GM23338 (cell line): ENCODE data around the gene DBH. TPM values are rescaled to one million over a fixed set of nuclear protein-coding genes. Genes with fewer than 3 reads are reported as not detected.

Experiments
- ATAC-seq: fragments of 200-7000 bp; cut with Tn5 transposase; 3 replicates; pipeline ENCODE4 v1.9.1; 2020
- DNase-seq: peaks from one replicate; pipeline ENCODE4 v3.0.0-alpha.2; 2015; ENCODE audit warnings: low spot score
- H2AFZ ChIP-seq: fragments of 200-600 bp; sonication (generic); 2 replicates; pipeline ENCODE4 v1.8.0; 2016; ENCODE audit warnings: antibody characterized with exemption, mild to moderate bottlenecking, moderate library complexity
- H3F3A ChIP-seq: fragments of 200-600 bp; sonication (generic); replicated peaks from 2 replicates; pipeline ENCODE4 v1.8.0; 2017; ENCODE audit warnings: antibody characterized with exemption, mixed run types, low read depth
- H3K27ac ChIP-seq: fragments of 200-600 bp; sonication (generic); 2 replicates; pipeline ENCODE4 v1.6.1; 2016; ENCODE audit warnings: low read depth
- H3K27me3 ChIP-seq: fragments of 200-600 bp; sonication (generic); 2 replicates; pipeline ENCODE4 v1.8.0; 2016; ENCODE audit warnings: mild to moderate bottlenecking, mixed run types, moderate library complexity; ENCODE audit not compliant: insufficient read depth
- H3K36me3 ChIP-seq: fragments of 200-600 bp; sonication (generic); 2 replicates; pipeline ENCODE4 v1.8.0; 2016; ENCODE audit warnings: mild to moderate bottlenecking; ENCODE audit not compliant: insufficient read depth
- H3K4me1 ChIP-seq: fragments of 200-600 bp; sonication (generic); 2 replicates; pipeline ENCODE4 v1.8.0; 2016; ENCODE audit warnings: mild to moderate bottlenecking, moderate library complexity; ENCODE audit not compliant: insufficient read depth
- H3K4me2 ChIP-seq: fragments of 200-600 bp; sonication (generic); 2 replicates; pipeline ENCODE4 v1.7.1; 2017; ENCODE audit warnings: mixed run types
- H3K4me3 ChIP-seq: fragments of 200-600 bp; sonication (generic); 2 replicates; pipeline ENCODE4 v1.6.1; 2016; ENCODE audit warnings: mixed run types
- H3K79me2 ChIP-seq: fragments of 200-600 bp; sonication (generic); replicated peaks from 2 replicates; pipeline ENCODE4 v1.8.0; 2017; ENCODE audit warnings: mild to moderate bottlenecking; ENCODE audit not compliant: insufficient read depth
- H3K9me2 ChIP-seq: fragments of 200-600 bp; sonication (generic); 2 replicates; pipeline ENCODE4 v1.8.0; 2017; ENCODE audit not compliant: insufficient read depth
- H4K20me1 ChIP-seq: fragments of 200-600 bp; sonication (generic); replicated peaks from 2 replicates; pipeline ENCODE4 v1.8.0; 2017; ENCODE audit warnings: mild to moderate bottlenecking; ENCODE audit not compliant: insufficient read depth
- H3K27ac Mint-ChIP-seq: 2 replicates; pipeline ENCODE4 v1.8.0; 2020; ENCODE audit warnings: inconsistent platforms, mild to moderate bottlenecking, moderate library complexity, mixed read lengths
- H3K27me3 Mint-ChIP-seq: 3 replicates; pipeline ENCODE4 v1.8.0; 2022; ENCODE audit warnings: low read depth, mild to moderate bottlenecking, moderate library complexity, mixed read lengths, inconsistent platforms; ENCODE audit not compliant: insufficient read depth, poor library complexity
- H3K36me3 Mint-ChIP-seq: 3 replicates; pipeline ENCODE4 v1.8.0; 2021; ENCODE audit warnings: low read depth, mild to moderate bottlenecking, inconsistent platforms, moderate library complexity, mixed read lengths
- H3K4me1 Mint-ChIP-seq: 3 replicates; pipeline ENCODE4 v1.8.0; 2020; ENCODE audit warnings: mild to moderate bottlenecking, inconsistent platforms, mixed read lengths
- H3K4me3 Mint-ChIP-seq: 3 replicates; pipeline ENCODE4 v1.8.0; 2021; ENCODE audit warnings: moderate library complexity, mild to moderate bottlenecking, inconsistent platforms, mixed read lengths
- H3K9me3 Mint-ChIP-seq: 3 replicates; pipeline ENCODE4 v1.8.0; 2020; ENCODE audit warnings: moderate library complexity, mild to moderate bottlenecking, inconsistent platforms, mixed read lengths
- CREB1 ChIP-seq: fragments of 250-450 bp; sonication (Bioruptor Pico); IDR thresholded peaks from 2 replicates; pipeline ENCODE4 v1.5.0; 2020; ENCODE audit warnings: low read depth, mild to moderate bottlenecking, moderate library complexity
- EZH2 ChIP-seq: fragments of 200-600 bp; sonication (generic); IDR thresholded peaks from one replicate; pipeline ENCODE4 v1.8.0; 2017; ENCODE audit warnings: antibody characterized with exemption, mild to moderate bottlenecking, low read depth; ENCODE audit not compliant: unreplicated experiment
- EZH2phosphoT487 ChIP-seq: fragments of 200-600 bp; sonication (generic); IDR thresholded peaks from one replicate; pipeline ENCODE4 v1.8.1; 2018; ENCODE audit warnings: antibody characterized with exemption; ENCODE audit not compliant: unreplicated experiment
- JUNB ChIP-seq: IDR thresholded peaks from one replicate; pipeline ENCODE4 v1.6.1; 2016; ENCODE audit warnings: antibody characterized with exemption; ENCODE audit not compliant: unreplicated experiment
- NANOG ChIP-seq: IDR thresholded peaks from 2 replicates; pipeline ENCODE4 v1.6.1; 2016; ENCODE audit warnings: antibody characterized with exemption, borderline replicate concordance
- POLR2AphosphoS5 ChIP-seq: IDR thresholded peaks from 2 replicates; pipeline ENCODE4 v1.6.1; 2016; ENCODE audit warnings: antibody characterized with exemption, low read depth
- STAT1 ChIP-seq: IDR thresholded peaks from one replicate; pipeline ENCODE4 v1.6.1; 2016; ENCODE audit warnings: antibody characterized with exemption; ENCODE audit not compliant: unreplicated experiment
- ZNF114 ChIP-seq: fragments of 250-450 bp; sonication (Bioruptor Pico); IDR thresholded peaks from 2 replicates; pipeline ENCODE4 v1.5.0; 2020; ENCODE audit warnings: mild to moderate bottlenecking, moderate library complexity
- ZNF331 ChIP-seq: fragments of 250-450 bp; sonication (Bioruptor Pico); IDR thresholded peaks from 2 replicates; pipeline ENCODE4 v1.5.0; 2020; ENCODE audit warnings: low read depth, mild to moderate bottlenecking, moderate library complexity
- polyA plus RNA-seq: library from polyadenylated mRNA; unstranded; fragments of >200 nt; fragmentation: Nextera tagmentation; extraction: Ambion mirVana; gene quantifications from 2 replicates; pipeline ENCODE4 v1.2.1, GENCODE V29; 2016
- total RNA-seq: library from RNA; depleted of rRNA; stranded (reverse); fragments of >200 nt; shearing (Covaris generic); gene quantifications from 2 replicates; pipeline ENCODE4 v1.2.3, GENCODE V29; 2014
- TF ChIP-seq, protein P1 (sequence below): IDR thresholded peaks from 2 replicates; pipeline ENCODE4 v1.6.1; 2016; ENCODE audit warnings: antibody characterized with exemption
- TF ChIP-seq, protein P2 (sequence below), 2 experiments: fragments of 200-600 bp in 1 of 2; sonication (generic) in 1 of 2; conservative IDR thresholded peaks; 2 replicates each; pipeline versions ENCODE4 v1.5.1 to v1.6.1; 2016 to 2017; ENCODE audit warnings: antibody characterized with exemption in 2 of 2, low read depth in 2 of 2, mild to moderate bottlenecking in 2 of 2, moderate library complexity in 1 of 2
- TF ChIP-seq, protein P3 (sequence below): fragments of 250-450 bp; sonication (Bioruptor Pico); IDR thresholded peaks from 2 replicates; pipeline ENCODE4 v1.5.0; 2020; ENCODE audit warnings: mild to moderate bottlenecking, moderate library complexity
- TF ChIP-seq, protein P4 (sequence below): IDR thresholded peaks from one replicate; pipeline ENCODE4 v1.6.1; 2018; ENCODE audit warnings: antibody characterized with exemption; ENCODE audit not compliant: unreplicated experiment

DBH gene
- total and polyA plus RNA-seq, 2 experiments from 2014 or later = 0.08 to 0.24 TPM

DNA sequence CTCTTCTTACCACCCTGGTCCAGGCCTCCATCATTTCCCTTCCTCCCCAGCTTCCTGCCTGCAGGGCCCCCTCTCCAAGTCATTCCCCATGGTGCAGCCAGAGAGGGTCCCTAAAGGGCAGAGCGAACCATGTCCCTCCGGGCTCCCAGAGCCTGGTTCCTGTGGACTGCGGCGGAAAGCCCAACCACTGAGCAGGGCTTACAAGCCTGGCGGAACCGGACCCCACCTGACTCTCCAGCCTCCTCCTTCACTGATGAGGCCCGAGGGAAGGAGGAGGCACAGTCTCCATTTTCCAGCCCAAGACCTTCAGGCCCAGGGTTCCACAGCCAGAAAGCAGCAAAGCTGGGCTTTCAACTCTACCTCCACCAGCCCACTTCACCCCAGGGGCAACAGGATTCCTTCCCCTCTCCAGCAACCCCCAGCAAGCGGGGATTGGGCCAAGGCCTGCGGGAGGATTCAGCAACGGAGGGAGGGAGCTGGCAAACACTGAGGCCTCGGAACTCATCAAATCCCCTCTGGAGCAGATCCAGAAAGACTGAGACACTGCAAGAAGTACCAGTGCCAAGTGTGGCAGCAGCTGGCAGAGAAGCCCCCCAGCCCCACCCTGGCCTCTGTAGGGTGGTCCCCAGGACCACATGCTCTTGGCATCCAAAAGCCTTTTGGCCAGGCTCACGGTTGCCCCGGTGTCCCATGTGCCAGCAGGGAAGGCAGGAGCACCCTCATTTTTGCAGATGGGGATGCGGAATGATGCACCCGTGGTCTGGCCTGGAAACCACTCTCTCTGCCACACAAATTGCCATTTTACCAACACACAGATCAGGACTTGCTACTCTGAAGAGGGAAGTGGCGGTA lies 30.1 kb upstream of the DBH start:
- no peak for TF ChIP-seq JUNB
- no peak for TF ChIP-seq ZNF114 (CRISPR knock-in tag)
- TF ChIP-seq POLR2AphosphoS5 = no peak
- no peak for TF ChIP-seq EZH2
- no peak for TF ChIP-seq STAT1
- TF ChIP-seq CREB1 = no peak
- no peak for TF ChIP-seq EZH2phosphoT487
- TF ChIP-seq, protein P1, sequence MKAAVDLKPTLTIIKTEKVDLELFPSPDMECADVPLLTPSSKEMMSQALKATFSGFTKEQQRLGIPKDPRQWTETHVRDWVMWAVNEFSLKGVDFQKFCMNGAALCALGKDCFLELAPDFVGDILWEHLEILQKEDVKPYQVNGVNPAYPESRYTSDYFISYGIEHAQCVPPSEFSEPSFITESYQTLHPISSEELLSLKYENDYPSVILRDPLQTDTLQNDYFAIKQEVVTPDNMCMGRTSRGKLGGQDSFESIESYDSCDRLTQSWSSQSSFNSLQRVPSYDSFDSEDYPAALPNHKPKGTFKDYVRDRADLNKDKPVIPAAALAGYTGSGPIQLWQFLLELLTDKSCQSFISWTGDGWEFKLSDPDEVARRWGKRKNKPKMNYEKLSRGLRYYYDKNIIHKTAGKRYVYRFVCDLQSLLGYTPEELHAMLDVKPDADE = no peak
- TF ChIP-seq, protein P2, sequence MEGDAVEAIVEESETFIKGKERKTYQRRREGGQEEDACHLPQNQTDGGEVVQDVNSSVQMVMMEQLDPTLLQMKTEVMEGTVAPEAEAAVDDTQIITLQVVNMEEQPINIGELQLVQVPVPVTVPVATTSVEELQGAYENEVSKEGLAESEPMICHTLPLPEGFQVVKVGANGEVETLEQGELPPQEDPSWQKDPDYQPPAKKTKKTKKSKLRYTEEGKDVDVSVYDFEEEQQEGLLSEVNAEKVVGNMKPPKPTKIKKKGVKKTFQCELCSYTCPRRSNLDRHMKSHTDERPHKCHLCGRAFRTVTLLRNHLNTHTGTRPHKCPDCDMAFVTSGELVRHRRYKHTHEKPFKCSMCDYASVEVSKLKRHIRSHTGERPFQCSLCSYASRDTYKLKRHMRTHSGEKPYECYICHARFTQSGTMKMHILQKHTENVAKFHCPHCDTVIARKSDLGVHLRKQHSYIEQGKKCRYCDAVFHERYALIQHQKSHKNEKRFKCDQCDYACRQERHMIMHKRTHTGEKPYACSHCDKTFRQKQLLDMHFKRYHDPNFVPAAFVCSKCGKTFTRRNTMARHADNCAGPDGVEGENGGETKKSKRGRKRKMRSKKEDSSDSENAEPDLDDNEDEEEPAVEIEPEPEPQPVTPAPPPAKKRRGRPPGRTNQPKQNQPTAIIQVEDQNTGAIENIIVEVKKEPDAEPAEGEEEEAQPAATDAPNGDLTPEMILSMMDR (conservative IDR thresholded peaks at IDR 0.05; ENCODE audit: low read depth in 2 of 2) = no peak
- TF ChIP-seq, protein P3, sequence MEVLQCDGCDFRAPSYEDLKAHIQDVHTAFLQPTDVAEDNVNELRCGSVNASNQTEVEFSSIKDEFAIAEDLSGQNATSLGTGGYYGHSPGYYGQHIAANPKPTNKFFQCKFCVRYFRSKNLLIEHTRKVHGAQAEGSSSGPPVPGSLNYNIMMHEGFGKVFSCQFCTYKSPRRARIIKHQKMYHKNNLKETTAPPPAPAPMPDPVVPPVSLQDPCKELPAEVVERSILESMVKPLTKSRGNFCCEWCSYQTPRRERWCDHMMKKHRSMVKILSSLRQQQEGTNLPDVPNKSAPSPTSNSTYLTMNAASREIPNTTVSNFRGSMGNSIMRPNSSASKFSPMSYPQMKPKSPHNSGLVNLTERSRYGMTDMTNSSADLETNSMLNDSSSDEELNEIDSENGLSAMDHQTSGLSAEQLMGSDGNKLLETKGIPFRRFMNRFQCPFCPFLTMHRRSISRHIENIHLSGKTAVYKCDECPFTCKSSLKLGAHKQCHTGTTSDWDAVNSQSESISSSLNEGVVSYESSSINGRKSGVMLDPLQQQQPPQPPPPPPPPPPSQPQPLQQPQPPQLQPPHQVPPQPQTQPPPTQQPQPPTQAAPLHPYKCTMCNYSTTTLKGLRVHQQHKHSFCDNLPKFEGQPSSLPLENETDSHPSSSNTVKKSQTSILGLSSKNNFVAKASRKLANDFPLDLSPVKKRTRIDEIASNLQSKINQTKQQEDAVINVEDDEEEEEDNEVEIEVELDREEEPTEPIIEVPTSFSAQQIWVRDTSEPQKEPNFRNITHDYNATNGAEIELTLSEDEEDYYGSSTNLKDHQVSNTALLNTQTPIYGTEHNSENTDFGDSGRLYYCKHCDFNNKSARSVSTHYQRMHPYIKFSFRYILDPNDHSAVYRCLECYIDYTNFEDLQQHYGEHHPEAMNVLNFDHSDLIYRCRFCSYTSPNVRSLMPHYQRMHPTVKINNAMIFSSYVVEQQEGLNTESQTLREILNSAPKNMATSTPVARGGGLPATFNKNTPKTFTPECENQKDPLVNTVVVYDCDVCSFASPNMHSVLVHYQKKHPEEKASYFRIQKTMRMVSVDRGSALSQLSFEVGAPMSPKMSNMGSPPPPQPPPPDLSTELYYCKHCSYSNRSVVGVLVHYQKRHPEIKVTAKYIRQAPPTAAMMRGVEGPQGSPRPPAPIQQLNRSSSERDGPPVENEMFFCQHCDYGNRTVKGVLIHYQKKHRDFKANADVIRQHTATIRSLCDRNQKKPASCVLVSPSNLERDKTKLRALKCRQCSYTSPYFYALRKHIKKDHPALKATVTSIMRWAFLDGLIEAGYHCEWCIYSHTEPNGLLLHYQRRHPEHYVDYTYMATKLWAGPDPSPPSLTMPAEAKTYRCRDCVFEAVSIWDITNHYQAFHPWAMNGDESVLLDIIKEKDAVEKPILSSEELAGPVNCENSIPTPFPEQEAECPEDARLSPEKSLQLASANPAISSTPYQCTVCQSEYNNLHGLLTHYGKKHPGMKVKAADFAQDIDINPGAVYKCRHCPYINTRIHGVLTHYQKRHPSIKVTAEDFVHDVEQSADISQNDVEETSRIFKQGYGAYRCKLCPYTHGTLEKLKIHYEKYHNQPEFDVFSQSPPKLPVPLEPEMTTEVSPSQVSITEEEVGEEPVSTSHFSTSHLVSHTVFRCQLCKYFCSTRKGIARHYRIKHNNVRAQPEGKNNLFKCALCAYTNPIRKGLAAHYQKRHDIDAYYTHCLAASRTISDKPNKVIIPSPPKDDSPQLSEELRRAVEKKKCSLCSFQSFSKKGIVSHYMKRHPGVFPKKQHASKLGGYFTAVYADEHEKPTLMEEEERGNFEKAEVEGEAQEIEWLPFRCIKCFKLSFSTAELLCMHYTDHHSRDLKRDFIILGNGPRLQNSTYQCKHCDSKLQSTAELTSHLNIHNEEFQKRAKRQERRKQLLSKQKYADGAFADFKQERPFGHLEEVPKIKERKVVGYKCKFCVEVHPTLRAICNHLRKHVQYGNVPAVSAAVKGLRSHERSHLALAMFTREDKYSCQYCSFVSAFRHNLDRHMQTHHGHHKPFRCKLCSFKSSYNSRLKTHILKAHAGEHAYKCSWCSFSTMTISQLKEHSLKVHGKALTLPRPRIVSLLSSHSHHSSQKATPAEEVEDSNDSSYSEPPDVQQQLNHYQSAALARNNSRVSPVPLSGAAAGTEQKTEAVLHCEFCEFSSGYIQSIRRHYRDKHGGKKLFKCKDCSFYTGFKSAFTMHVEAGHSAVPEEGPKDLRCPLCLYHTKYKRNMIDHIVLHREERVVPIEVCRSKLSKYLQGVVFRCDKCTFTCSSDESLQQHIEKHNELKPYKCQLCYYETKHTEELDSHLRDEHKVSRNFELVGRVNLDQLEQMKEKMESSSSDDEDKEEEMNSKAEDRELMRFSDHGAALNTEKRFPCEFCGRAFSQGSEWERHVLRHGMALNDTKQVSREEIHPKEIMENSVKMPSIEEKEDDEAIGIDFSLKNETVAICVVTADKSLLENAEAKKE = no peak
- TF ChIP-seq NANOG = no peak
- TF ChIP-seq ZNF331 (CRISPR knock-in tag) = no peak
- TF ChIP-seq, protein P4, sequence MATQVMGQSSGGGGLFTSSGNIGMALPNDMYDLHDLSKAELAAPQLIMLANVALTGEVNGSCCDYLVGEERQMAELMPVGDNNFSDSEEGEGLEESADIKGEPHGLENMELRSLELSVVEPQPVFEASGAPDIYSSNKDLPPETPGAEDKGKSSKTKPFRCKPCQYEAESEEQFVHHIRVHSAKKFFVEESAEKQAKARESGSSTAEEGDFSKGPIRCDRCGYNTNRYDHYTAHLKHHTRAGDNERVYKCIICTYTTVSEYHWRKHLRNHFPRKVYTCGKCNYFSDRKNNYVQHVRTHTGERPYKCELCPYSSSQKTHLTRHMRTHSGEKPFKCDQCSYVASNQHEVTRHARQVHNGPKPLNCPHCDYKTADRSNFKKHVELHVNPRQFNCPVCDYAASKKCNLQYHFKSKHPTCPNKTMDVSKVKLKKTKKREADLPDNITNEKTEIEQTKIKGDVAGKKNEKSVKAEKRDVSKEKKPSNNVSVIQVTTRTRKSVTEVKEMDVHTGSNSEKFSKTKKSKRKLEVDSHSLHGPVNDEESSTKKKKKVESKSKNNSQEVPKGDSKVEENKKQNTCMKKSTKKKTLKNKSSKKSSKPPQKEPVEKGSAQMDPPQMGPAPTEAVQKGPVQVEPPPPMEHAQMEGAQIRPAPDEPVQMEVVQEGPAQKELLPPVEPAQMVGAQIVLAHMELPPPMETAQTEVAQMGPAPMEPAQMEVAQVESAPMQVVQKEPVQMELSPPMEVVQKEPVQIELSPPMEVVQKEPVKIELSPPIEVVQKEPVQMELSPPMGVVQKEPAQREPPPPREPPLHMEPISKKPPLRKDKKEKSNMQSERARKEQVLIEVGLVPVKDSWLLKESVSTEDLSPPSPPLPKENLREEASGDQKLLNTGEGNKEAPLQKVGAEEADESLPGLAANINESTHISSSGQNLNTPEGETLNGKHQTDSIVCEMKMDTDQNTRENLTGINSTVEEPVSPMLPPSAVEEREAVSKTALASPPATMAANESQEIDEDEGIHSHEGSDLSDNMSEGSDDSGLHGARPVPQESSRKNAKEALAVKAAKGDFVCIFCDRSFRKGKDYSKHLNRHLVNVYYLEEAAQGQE = no peak
- DNase-seq = no peak
- no peaks in the 10 kb centered on the region for H3F3A ChIP-seq
- H3K27ac ChIP-seq = no peak overlapping the region
- Mint-ChIP-seq H3K27ac (no peak overlapping the region), H3K4me1 (peaks cover 28% of the 10 kb centered on the region), H3K4me3 (no peak overlapping the region), H3K27me3 (peaks cover 15% of the 10 kb centered on the region), H3K9me3 (no peaks in the 10 kb centered on the region), H3K36me3 (no peaks in the 10 kb centered on the region)
- H3K4me2 ChIP-seq = no peak overlapping the region
- H2AFZ ChIP-seq = no peak overlapping the region
- H3K4me3 ChIP-seq = no peak overlapping the region
- H3K27me3 ChIP-seq = peaks cover 15% of the 10 kb centered on the region
- no peaks in the 10 kb centered on the region for H3K9me2 ChIP-seq
- no peaks in the 10 kb centered on the region for H3K36me3 ChIP-seq
- no peaks in the 10 kb centered on the region for H4K20me1 ChIP-seq
- H3K79me2 ChIP-seq = no peaks in the 10 kb centered on the region
- no peaks in the 10 kb centered on the region; the same call in 1 of the 2 replicates for H3K4me1 ChIP-seq
- ATAC-seq = no peak
